H1 (cell line): ENCODE measurements around the gene TPRA1. TPM values are rescaled to one million over a fixed set of nuclear protein-coding genes. Genes with fewer than 3 reads are reported as not detected.

Source experiments
- polyA plus RNA-seq, 7 experiments: library from polyadenylated mRNA; depleted of rRNA in 3 of 7; stranded (reverse) in 5 of 7; unstranded in 2 of 7; fragments of >200 nt in 5 of 7; fragments of 200-250 nt in 2 of 7; gene quantifications; 1 replicate in 5 of 7; 2 replicates in 1 of 7; 4 replicates in 1 of 7; pipeline versions ENCODE4 v1.2.1 to v1.2.3, GENCODE V29; 2011 to 2013; ENCODE audit warnings: missing spikeins in 2 of 7, mixed read lengths in 2 of 7
- total RNA-seq: library from RNA; stranded (reverse); fragmentation: NEBNext Ultra II Directional; extraction: Animal tissue kit (Norgen Biotek cat#: 25700); gene quantifications from 2 replicates; pipeline ENCODE4 v1.2.1, GENCODE V29; 2021
- TF ChIP-seq, protein P1 (sequence below): IDR thresholded peaks from 2 replicates; pipeline ENCODE4 v1.6.1; 2012; ENCODE audit warnings: inconsistent platforms

Gene TPRA1
- total and polyA plus RNA-seq, 2 of the 8 experiments (the other 6 are each of a cell fraction or from before 2014, with no cell fraction given) = 18.8 to 38.5 TPM

DNA sequence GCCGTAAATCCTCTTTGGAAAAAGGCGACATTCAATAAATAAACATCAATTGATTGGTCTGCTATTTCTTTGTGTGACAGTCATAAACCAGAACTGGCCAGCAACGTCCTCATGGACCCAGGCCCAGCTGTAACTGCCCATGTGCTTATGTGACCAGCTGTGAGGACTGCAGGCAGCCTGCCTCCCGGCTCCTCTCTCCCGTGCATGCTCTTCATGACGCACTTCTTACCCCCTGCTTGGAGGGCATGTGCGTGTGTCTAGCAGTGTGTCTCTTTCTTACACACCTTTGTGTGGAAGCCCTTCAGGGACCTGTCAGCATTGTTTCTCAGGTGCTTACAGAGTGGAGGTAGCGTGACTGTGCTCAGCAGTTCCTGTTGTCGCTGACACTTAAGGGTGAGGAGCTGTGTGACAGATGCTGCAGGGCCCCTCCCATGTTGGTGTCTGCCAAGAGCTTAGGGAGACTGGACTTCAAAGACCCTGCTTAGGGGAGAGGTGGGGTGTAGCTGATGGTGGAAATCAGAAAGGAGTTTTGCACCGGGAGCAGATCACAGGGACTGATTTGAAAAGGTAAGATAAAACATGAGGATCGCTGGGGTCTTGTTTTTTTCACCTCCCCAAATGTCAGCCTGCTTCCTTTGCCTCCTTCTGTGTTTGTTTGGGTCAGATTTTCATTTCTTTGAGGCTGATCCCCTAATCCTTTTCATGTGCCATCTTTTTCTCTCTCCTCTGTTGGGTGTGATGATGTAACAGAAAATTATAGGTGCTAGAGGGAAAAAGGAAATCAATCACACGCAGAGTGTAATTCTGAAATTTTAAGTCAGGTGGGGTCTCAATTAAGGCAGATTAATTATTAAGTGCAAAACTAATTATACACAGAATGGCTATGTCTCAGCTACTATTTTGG, 40.5 kb upstream of the TPRA1 start (continued):
- TF ChIP-seq, protein P1, sequence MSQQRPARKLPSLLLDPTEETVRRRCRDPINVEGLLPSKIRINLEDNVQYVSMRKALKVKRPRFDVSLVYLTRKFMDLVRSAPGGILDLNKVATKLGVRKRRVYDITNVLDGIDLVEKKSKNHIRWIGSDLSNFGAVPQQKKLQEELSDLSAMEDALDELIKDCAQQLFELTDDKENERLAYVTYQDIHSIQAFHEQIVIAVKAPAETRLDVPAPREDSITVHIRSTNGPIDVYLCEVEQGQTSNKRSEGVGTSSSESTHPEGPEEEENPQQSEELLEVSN = no peak
